GM23248 (cell line): ENCODE data around the gene ENAH. TPM values are rescaled to one million over a fixed set of nuclear protein-coding genes. Genes with fewer than 3 reads are reported as not detected.

Experiments
- DNase-seq: peaks from one replicate; pipeline ENCODE4 v3.0.0-alpha.2; 2015
- H2AFZ ChIP-seq: fragments of 200-600 bp; sonication (generic); 2 replicates; pipeline ENCODE4 v1.6.1; 2016; ENCODE audit warnings: antibody characterized with exemption
- H3F3A ChIP-seq: fragments of 200-600 bp; sonication (generic); 2 replicates; pipeline ENCODE4 v1.6.1; 2016; ENCODE audit warnings: mild to moderate bottlenecking, antibody characterized with exemption, mixed run types; ENCODE audit not compliant: insufficient read depth
- H3K27ac ChIP-seq: fragments of 200-600 bp; sonication (generic); 2 replicates; pipeline ENCODE4 v1.5.1; 2016; ENCODE audit warnings: mild to moderate bottlenecking
- H3K27me3 ChIP-seq: fragments of 200-600 bp; sonication (generic); replicated peaks from 2 replicates; pipeline ENCODE4 v1.6.1; 2016; ENCODE audit warnings: mild to moderate bottlenecking; ENCODE audit not compliant: insufficient read depth
- H3K36me3 ChIP-seq: fragments of 200-600 bp; sonication (generic); 2 replicates; pipeline ENCODE4 v1.6.1; 2016; ENCODE audit warnings: low read depth, mild to moderate bottlenecking
- H3K4me1 ChIP-seq: fragments of 200-600 bp; sonication (generic); 2 replicates; pipeline ENCODE4 v1.6.1; 2016; ENCODE audit warnings: mild to moderate bottlenecking; ENCODE audit not compliant: insufficient read depth
- H3K4me2 ChIP-seq: fragments of 200-600 bp; sonication (generic); one replicate; pipeline ENCODE4 v1.6.1; 2016; ENCODE audit warnings: mild to moderate bottlenecking; ENCODE audit not compliant: unreplicated experiment
- H3K4me3 ChIP-seq: fragments of 200-600 bp; sonication (generic); 2 replicates; pipeline ENCODE4 v1.5.1; 2016; ENCODE audit warnings: mild to moderate bottlenecking
- H3K79me2 ChIP-seq: fragments of 200-600 bp; sonication (generic); 2 replicates; pipeline ENCODE4 v1.6.1; 2016; ENCODE audit warnings: mild to moderate bottlenecking; ENCODE audit not compliant: insufficient read depth
- H3K9ac ChIP-seq: fragments of 200-600 bp; sonication (generic); 2 replicates; pipeline ENCODE4 v1.6.1; 2016; ENCODE audit warnings: mild to moderate bottlenecking
- H3K9me2 ChIP-seq: fragments of 200-600 bp; sonication (generic); 2 replicates; pipeline ENCODE4 v1.6.1; 2016; ENCODE audit warnings: mixed run types, mild to moderate bottlenecking, moderate library complexity; ENCODE audit not compliant: insufficient read depth
- H3K9me3 ChIP-seq: fragments of 200-600 bp; sonication (generic); one replicate; pipeline ENCODE4 v1.6.1; 2017; ENCODE audit warnings: low read depth
- H4K20me1 ChIP-seq: fragments of 200-600 bp; sonication (generic); 2 replicates; pipeline ENCODE4 v1.6.0; 2016; ENCODE audit not compliant: insufficient read depth
- EZH2 ChIP-seq: fragments of 200-600 bp; sonication (generic); IDR thresholded peaks from 2 replicates; pipeline ENCODE4 v1.6.1; 2018; ENCODE audit warnings: antibody characterized with exemption, mild to moderate bottlenecking; ENCODE audit not compliant: insufficient read depth, poor library complexity, severe bottlenecking
- EZH2phosphoT487 ChIP-seq: fragments of 200-600 bp; sonication (generic); IDR thresholded peaks from 2 replicates; pipeline ENCODE4 v1.6.1; 2018; ENCODE audit warnings: antibody characterized with exemption, moderate library complexity, mild to moderate bottlenecking, low read depth; ENCODE audit not compliant: insufficient read depth
- WGBS, 2 experiments: methylation state at CpG; one replicate each; pipeline ENCODE4 v1.1.6; 2015 to 2017; ENCODE audit warnings: low lambda C conversion rate in 2 of 2, low coverage in 1 of 2; ENCODE audit errors: missing lambda C conversion rate in 2 of 2; 5-methylcytosine and 5-hydroxymethylcytosine counted together
- in situ Hi-C: fragments of 300-500 bp; cut with MboI; formaldehyde crosslinking; loops from 2 replicates; pipeline ENCODE4 v1.15.0; 2020
- polyA plus RNA-seq: library from polyadenylated mRNA; unstranded; fragments of >200 nt; fragmentation: Nextera tagmentation; extraction: Ambion mirVana; gene quantifications from 2 replicates; pipeline ENCODE4 v1.2.1, GENCODE V29; 2016
- total RNA-seq: library from RNA; depleted of rRNA; stranded (reverse); fragments of >200 nt; shearing (Covaris generic); gene quantifications from 2 replicates; pipeline ENCODE4 v1.2.3, GENCODE V29; 2014

Gene ENAH
- total and polyA plus RNA-seq, 2 experiments from 2014 or later, result 40.1 to 125 TPM

DNA sequence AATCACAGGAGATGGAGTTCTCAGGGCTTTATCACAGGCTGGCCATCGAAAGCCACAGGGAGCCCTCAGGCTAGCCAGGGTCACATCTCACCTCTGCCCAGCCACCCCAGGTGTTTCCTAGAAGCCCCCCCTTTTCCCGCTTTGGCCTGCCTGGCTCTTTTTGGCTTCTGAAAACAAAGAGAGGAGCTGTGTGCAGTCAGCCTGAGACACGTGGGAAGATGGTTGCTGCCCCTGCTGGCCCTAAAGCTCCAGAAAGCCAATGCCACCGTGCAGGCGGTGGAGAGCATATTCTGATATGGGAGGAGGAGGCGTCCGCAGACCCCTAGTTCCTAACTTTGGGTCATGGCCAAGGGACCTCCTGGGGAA lies 206.3 kb downstream of the ENAH start:
- no peaks in the 10 kb centered on the region for H4K20me1 ChIP-seq
- no peak for TF ChIP-seq EZH2phosphoT487
- TF ChIP-seq EZH2, result no peak
- H3F3A ChIP-seq, result no peaks in the 10 kb centered on the region
- in situ Hi-C loops, result no loop called here
- WGBS, 2 experiments, result 72 to 78% methylated on average over 7 of the region's 7 CpGs
- H3K27ac ChIP-seq, result no peak overlapping the region
- no peak overlapping the region for H3K4me2 ChIP-seq
- no peaks in the 10 kb centered on the region for H3K79me2 ChIP-seq
- H3K27me3 ChIP-seq, result peaks cover 4% of the 10 kb centered on the region; the same call in 1 of the 2 replicates
- H2AFZ ChIP-seq, result no peak overlapping the region
- no peaks in the 10 kb centered on the region for H3K9me3 ChIP-seq
- no peak overlapping the region for H3K4me3 ChIP-seq
- no peak for DNase-seq
- no peak overlapping the region for H3K9ac ChIP-seq
- H3K36me3 ChIP-seq, result no peaks in the 10 kb centered on the region
- peaks cover 6% of the 10 kb centered on the region; the same call in 1 of the 2 replicates for H3K4me1 ChIP-seq
- no peaks in the 10 kb centered on the region for H3K9me2 ChIP-seq

DNA sequence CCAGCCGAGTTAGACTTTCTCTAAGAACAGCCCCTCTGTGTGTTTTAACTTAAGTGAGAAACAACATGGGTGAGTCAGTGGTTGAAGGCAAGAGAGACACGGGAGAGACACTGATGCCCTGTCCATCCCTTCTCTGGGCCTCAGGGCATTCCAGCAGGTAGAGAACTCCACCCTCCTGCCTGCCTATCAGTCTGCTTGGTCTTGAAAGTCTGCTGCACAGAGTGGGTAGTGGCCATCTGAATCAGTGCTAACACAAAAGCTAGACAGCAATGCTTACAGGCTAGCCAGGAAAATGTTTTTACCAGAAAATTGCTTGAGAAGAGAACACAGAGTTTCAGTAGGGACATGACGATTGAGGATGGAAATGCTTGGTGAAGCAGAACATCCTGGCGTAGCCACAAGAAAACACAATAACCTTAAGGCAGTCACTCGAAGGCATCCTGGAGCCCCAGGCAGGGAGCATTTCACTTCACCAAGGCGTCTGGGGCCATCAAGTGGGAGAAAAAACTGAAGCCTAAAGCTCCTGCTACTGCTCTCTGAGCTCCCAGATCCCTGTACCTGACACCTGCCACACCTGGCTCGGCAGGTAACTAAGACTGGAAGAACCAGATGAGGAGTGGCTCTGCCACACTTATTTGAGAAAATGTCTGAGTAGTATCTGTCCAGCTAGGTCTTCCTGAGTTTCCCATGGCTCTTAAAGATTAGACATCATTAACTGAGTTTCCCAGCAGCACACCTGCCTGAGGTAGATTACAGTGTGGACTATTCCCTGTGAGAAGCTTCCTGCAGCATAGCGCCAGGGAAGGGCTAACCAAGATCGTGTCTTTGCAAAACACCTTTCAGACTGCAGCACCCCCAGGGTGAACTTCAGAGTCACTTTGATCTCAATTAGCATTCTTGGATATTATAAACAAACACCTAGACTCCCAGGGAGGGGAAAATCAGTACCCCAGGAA lies 207.0 kb downstream of the ENAH start:
- in situ Hi-C loops, result no loop called here

DNA sequence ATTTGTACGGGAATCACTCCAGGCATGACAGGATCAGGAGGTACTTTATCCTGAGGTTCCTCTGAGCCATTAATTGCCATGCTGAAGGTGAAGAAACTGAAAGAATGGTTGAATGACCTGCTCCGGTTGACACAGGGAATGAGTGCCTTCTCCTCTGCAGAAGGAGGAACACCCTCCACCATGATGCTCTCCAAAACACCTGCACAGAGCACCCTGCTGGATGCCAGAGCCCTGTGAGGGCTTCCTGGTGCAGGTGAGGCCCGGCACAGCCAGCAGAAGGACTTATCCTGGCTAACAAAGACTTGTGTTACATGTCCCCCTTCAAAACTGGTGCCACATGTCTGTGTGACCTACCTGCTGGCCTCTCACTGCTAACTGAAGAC lies 210.8 kb downstream of the ENAH start:
- in situ Hi-C loops, result no loop called here
- Histone ChIP-seq H3K9me3 (no peaks in the 10 kb centered on the region), H4K20me1 (no peaks in the 10 kb centered on the region), H3K9me2 (no peaks in the 10 kb centered on the region), H3K27me3 (no peaks in the 10 kb centered on the region), H3K9ac (no peak overlapping the region), H3K4me2 (no peak overlapping the region), H2AFZ (no peak overlapping the region), H3K27ac (no peak overlapping the region), H3K4me1 (no peaks in the 10 kb centered on the region), H3K4me3 (no peak overlapping the region), H3K79me2 (no peaks in the 10 kb centered on the region), H3F3A (no peaks in the 10 kb centered on the region), H3K36me3 (no peaks in the 10 kb centered on the region)
- no peak for DNase-seq
- 66 to 69% methylated on average over 3 of the region's 3 CpGs for WGBS, 2 experiments
- TF ChIP-seq EZH2phosphoT487, result no peak
- TF ChIP-seq EZH2, result no peak

More for the DNA sequence above, 207.0 kb downstream of the ENAH start:
- no peak for DNase-seq
- no peaks in the 10 kb centered on the region for H4K20me1 ChIP-seq
- H3K4me2 ChIP-seq, result no peak overlapping the region
- no peaks in the 10 kb centered on the region for H3K9me2 ChIP-seq
- H3K4me1 ChIP-seq, result peaks cover 6% of the 10 kb centered on the region; the same call in 1 of the 2 replicates
- H3K9me3 ChIP-seq, result no peaks in the 10 kb centered on the region
- no peaks in the 10 kb centered on the region for H3K79me2 ChIP-seq
- H2AFZ ChIP-seq, result no peak overlapping the region
- H3K9ac ChIP-seq, result no peak overlapping the region
- WGBS, 2 experiments, result 86 to 90% methylated on average over 9 of the region's 9 CpGs
- no peaks in the 10 kb centered on the region for H3F3A ChIP-seq
- TF ChIP-seq EZH2 (no peak), EZH2phosphoT487 (no peak)
- H3K27ac ChIP-seq, result no peak overlapping the region
- H3K27me3 ChIP-seq, result peaks cover 4% of the 10 kb centered on the region; the same call in 1 of the 2 replicates
- no peak overlapping the region for H3K4me3 ChIP-seq
- no peaks in the 10 kb centered on the region for H3K36me3 ChIP-seq

DNA sequence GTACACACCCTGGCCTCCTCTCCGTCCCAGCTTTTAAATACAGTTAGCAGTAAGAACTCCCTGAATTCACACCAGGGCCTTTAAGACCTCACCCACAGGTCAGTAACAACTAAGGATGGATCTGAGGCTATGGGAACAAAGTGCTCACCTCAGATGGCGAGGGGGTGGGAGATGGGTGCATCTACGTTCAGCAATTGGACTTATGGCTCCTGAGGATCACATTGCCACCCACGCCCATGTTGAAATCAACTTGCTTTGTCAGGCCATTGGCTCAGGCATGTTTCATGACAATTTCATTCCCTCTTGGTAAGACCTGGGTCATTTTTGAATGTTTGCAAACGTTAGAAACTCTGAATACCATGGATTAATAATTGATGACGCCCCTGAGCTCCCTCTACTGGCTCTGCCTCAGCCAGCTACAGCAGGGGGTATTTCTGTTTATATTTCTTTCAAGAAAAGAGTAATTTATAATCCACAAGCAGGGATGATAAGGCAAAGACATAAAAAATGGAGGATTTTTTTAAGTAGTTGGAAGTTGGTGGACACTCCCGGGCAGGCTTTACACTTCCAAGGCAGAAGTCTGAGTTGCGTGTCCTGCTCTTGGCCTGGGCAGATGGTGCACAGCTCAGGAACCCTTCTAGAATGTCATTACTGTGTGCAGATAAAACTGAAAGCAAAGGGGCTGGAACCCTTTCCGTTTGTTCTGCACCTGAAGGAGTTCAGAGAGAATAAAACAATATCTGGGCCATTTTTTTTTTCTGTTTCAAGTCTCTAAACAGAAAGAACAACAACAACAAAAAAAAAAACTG lies 211.4 kb downstream of the ENAH start:
- no peaks in the 10 kb centered on the region for H3K9me2 ChIP-seq
- no peak overlapping the region for H2AFZ ChIP-seq
- in situ Hi-C loops, result no loop called here
- H3K4me2 ChIP-seq, result no peak overlapping the region
- no peaks in the 10 kb centered on the region for H4K20me1 ChIP-seq
- H3K36me3 ChIP-seq, result no peaks in the 10 kb centered on the region
- no peaks in the 10 kb centered on the region for H3K79me2 ChIP-seq
- H3F3A ChIP-seq, result no peaks in the 10 kb centered on the region
- DNase-seq, result no peak
- H3K9me3 ChIP-seq, result no peaks in the 10 kb centered on the region
- no peak overlapping the region for H3K27ac ChIP-seq
- no peak overlapping the region for H3K4me3 ChIP-seq
- no peaks in the 10 kb centered on the region for H3K4me1 ChIP-seq
- H3K9ac ChIP-seq, result no peak overlapping the region
- WGBS, 2 experiments, result 77 to 84% methylated on average over 9 of the region's 9 CpGs
- TF ChIP-seq EZH2 (no peak), EZH2phosphoT487 (no peak)
- H3K27me3 ChIP-seq, result no peaks in the 10 kb centered on the region
